ENCODE results near the gene LRRC57.

LRRC57 gene

GRCh38 chr15:42548249-42549031 lies at the start of gene LRRC57, which contains the start of gene HAUS2:
LRRC57 (minus strand) TSS chr15:42548793; CDS start chr15:42548434, 359 bp downstream.
HAUS2 (plus strand) TSS chr15:42548838; CDS start chr15:42548873, 35 bp downstream.
- Histone ChIP-seq H3K27ac (peak within 1 kb of the TSS; percentile 61), H3K27me3 (ENCODE audit: insufficient read depth, low read depth) (no peaks in the 10 kb centered on the region), H4K20me1 (ENCODE audit: insufficient read depth) (no peaks in the 10 kb centered on the region), H3K79me2 (ENCODE audit: insufficient read depth, low read depth) (peaks cover 61% of the 10 kb centered on the region), H3K4me3 (IDR thresholded peaks at IDR 0.05; ENCODE audit: insufficient read depth, low read depth, low read length) (no peak within 1 kb of the TSS), H3K9ac (peak within 1 kb of the TSS; percentile 87), H3K4me2 (peak within 1 kb of the TSS; percentile 100), H2AFZ (ENCODE audit: low read depth) (peak within 1 kb of the TSS; percentile 97), H3K36me3 (ENCODE audit: insufficient read depth) (no peaks in the 10 kb centered on the region), H3K4me1 (ENCODE audit: low read depth, poor library complexity, severe bottlenecking) (peaks cover 72% of the 10 kb centered on the region)
- no peak for TF ChIP-seq CTCF (conservative IDR thresholded peaks at IDR 0.05; ENCODE audit: low read depth, low read length)

- Histone ChIP-seq H3K4me3 (IDR thresholded peaks at IDR 0.05; ENCODE audit: insufficient read depth, low read depth, low read length) (no peak overlapping the region), H3K4me2 (no peak overlapping the region), H3K27ac (no peak overlapping the region), H3K27me3 (ENCODE audit: insufficient read depth, low read depth) (no peaks in the 10 kb centered on the region), H3K9ac (no peak overlapping the region), H2AFZ (ENCODE audit: low read depth) (no peak overlapping the region), H3K36me3 (ENCODE audit: insufficient read depth) (no peaks in the 10 kb centered on the region), H3K79me2 (ENCODE audit: insufficient read depth, low read depth) (peaks cover 9% of the 10 kb centered on the region; the same call in 1 of the 2 replicates), H4K20me1 (ENCODE audit: insufficient read depth) (no peaks in the 10 kb centered on the region), H3K4me1 (ENCODE audit: low read depth, poor library complexity, severe bottlenecking) (peaks cover 15% of the 10 kb centered on the region)
- TF ChIP-seq CTCF (conservative IDR thresholded peaks at IDR 0.05; ENCODE audit: low read depth, low read length), result no peak
These were observed 47.1 kb upstream of the LRRC57 start for GRCh38 chr15:42595626-42596240.

- Histone ChIP-seq H3K4me3 (IDR thresholded peaks at IDR 0.05; ENCODE audit: insufficient read depth, low read depth, low read length) (no peak overlapping the region), H3K4me2 (no peak overlapping the region), H2AFZ (ENCODE audit: low read depth) (no peak overlapping the region), H4K20me1 (ENCODE audit: insufficient read depth) (no peaks in the 10 kb centered on the region), H3K27ac (no peak overlapping the region), H3K27me3 (ENCODE audit: insufficient read depth, low read depth) (no peaks in the 10 kb centered on the region), H3K9ac (no peak overlapping the region), H3K79me2 (ENCODE audit: insufficient read depth, low read depth) (peaks cover 3% of the 10 kb centered on the region; the same call in 1 of the 2 replicates), H3K4me1 (ENCODE audit: low read depth, poor library complexity, severe bottlenecking) (peaks cover 15% of the 10 kb centered on the region), H3K36me3 (ENCODE audit: insufficient read depth) (no peaks in the 10 kb centered on the region)
- TF ChIP-seq CTCF (conservative IDR thresholded peaks at IDR 0.05; ENCODE audit: low read depth, low read length), result no peak
These were observed 45.5 kb upstream of the LRRC57 start for GRCh38 chr15:42594095-42594494.

- Histone ChIP-seq H3K79me2 (ENCODE audit: insufficient read depth, low read depth) (no peaks in the 10 kb centered on the region; the same call in 1 of the 2 replicates), H2AFZ (ENCODE audit: low read depth) (no peak overlapping the region)
These were observed 44.5 kb upstream of the LRRC57 start for GRCh38 chr15:42593143-42593542.

More at GRCh38 chr15:42593143-42593542, 44.5 kb upstream of the LRRC57 start:
- Histone ChIP-seq H3K9ac (no peak overlapping the region), H3K4me3 (IDR thresholded peaks at IDR 0.05; ENCODE audit: insufficient read depth, low read depth, low read length) (no peak overlapping the region), H3K36me3 (ENCODE audit: insufficient read depth) (no peaks in the 10 kb centered on the region), H3K4me2 (no peak overlapping the region), H3K27me3 (ENCODE audit: insufficient read depth, low read depth) (no peaks in the 10 kb centered on the region), H3K27ac (no peak overlapping the region), H4K20me1 (ENCODE audit: insufficient read depth) (no peaks in the 10 kb centered on the region), H3K4me1 (ENCODE audit: low read depth, poor library complexity, severe bottlenecking) (peaks cover 11% of the 10 kb centered on the region)
- no peak for TF ChIP-seq CTCF (conservative IDR thresholded peaks at IDR 0.05; ENCODE audit: low read depth, low read length)

Data from KMS-11 (cell line).